ENCODE data around the gene CCT5.

Gene CCT5

DNA sequence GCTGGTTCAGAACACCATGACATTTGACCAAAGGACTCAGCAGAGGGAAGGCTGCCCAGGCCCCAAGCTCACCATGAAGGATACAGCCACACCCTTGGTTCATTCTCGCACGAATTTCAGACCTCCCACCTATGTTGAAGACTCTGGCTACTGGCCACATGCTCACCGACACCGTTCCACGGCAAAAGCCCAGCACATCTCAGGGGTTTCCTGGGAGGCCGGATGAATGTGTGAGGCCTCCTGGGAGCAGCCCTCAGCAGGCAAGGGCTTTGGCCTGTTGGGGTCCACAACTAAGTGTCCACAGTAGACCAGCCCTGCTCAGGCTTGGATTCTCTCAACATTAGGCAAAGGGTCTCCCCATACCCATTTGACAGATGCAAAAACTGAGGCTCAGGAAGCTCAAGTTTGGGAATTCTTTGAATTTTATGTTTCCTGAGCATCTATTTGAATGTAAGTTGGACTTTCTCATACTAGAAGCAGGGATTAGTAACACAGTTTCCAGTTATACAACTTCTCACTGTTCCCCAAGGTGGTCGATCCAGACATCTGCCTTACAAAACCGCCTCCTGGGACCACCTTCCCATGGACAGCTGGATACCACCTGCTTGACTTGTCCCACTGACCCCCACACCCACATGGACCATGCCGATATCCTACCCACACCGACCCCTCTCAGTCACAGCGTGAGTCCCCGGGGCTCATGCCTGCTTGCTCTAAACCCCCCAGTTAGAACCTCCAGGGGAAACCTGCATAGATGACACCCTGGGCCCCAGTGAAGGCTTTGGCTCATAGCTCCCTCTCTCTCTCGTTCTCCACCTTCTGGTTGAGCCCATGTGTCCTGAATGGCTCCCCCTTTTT, 27.9 kb downstream of the CCT5 start:
- DNase-seq (ENCODE audit: low read depth): no peak

DNA sequence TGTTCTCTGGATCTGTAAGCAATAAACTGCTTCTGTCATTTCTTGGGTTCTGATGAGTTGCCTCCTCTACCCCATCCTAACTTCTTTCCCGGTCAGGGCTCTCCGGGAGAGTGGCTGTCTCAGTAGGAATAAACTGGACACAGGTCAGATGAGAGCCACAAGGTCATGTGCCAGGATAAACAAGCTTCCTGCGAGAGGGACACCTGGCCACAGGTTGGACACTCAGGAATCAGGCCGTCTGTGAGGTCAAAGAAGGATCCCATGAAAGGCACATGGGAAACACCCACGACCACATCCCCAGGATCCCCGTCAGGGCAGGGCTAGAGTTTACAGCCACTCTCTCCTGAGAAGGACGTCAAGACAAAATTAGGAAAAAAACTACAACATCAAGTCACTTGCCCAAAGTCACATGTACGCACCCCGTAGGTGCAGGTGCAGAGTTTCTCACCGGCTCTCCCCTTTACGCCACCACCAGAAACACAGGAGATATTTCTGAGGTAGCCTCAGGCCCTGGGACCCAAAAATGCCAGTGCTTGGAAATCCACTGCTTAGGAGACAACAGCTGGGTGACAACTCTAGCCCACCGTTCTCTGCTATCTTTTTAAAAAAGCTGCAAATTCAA, 28.7 kb downstream of the CCT5 start:
- DNase-seq (ENCODE audit: low read depth): no peak

DNA sequence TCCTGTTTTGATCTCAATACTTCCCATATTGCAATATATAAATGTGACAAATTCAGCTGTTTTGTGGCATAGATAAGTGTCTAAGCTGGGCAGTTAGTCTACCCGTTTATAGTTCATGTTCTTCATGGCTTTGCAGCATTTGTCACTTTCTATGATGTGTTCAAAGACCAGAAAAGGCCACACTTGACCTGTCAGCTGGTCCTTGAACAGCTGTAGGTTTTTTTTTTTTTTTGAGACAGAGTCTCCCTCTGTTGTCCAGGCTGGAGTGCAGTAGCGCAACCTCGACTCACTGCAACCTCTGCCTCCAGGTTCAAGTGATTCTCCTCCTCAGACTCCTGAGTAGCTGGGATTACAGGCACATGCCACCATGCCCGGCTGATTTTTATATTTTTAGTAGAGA, 29.2 kb downstream of the CCT5 start:
- no peak for DNase-seq (ENCODE audit: low read depth)

DNA sequence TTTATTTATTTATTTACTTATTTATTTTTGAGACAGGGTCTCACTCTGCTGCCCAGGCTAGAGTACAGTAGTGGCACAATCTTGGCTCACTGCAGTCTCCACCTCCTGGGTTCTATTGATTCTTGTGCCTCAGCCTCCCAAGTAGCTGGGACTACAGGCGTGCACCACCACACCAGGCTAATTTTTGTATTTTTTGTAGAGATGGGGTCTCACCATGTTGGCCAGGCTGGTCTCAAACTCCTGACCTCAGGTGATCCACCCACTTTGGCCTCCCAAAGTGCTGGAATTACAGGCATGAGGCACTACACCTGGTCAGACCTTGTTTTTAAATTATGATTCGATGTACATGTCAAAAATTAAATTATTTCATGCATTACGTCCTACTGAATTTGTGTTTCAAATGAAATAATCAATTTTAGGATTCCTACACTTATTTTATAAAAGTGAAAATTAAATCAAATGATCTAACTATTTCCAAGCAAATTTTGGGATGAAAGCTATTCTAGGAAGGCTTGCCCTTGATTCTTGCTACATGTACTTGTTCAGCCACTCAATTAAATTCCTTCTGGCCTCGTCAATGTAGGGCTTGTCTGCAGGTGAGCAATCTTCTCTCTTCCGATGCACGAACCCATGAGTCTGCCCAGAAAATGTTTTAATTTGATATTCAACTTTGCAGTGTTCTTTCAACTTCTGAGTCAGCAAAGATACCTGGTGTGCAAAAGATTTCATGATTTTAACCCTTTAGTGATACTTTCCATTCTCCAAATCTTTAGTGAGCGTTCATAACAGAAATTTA, 30.0 kb downstream of the CCT5 start:
- no peak for DNase-seq (ENCODE audit: low read depth)

DNA sequence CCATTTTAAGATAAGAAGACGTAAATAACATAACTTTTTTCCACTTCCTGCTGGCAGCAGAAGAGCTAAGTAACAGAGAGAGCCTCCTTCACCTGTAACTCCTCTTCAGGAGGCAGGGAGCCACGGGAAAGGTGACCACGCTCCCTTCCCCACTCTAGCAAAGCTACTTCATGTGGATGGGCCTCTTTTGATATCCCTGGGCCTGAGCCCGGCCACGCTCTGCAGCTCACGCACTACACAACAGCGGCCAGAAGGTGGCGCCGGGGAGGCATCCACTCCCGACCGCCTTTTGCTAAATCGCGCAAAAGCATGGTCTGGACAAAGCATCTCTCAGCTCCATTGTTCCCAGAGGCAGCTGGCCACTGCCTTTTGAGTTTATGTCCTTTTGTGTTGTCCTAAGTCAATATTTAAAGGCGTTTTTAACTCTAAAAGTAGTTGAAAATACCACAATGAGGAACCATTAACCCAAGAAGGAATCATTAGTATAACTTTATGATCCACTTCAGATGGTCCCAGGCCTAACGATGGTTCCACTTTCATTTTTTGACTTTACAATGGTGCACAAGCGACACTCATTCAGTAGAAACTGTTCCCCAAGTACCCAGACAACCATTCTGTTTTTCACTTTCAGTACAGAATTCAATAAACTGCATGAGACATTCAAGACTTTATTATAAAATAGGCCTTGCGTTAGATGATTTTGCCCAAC, 34.0 kb downstream of the CCT5 start:
- DNase-seq (ENCODE audit: low read depth): peak; percentile 81

DNA sequence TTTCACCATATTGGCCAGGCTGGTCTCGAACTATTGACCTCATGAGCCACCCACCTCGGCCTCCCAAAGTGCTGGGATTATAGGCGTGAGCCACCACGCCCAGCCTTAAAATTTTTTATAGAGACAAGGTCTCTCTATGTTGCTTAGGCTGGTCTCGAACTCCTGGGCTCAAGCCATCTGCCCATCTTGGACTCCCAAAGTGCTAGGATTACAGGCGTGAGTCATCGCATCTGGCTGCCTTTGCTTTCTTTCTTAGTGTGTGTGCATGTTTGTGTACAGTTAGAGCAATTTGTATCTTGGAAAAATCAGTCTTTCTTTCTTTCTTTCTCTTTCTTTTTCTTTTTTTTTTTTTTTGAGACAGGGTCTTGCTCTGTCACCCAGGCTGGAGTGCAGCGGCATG, 35.3 kb downstream of the CCT5 start:
- DNase-seq (ENCODE audit: low read depth): peak; percentile 47

DNA sequence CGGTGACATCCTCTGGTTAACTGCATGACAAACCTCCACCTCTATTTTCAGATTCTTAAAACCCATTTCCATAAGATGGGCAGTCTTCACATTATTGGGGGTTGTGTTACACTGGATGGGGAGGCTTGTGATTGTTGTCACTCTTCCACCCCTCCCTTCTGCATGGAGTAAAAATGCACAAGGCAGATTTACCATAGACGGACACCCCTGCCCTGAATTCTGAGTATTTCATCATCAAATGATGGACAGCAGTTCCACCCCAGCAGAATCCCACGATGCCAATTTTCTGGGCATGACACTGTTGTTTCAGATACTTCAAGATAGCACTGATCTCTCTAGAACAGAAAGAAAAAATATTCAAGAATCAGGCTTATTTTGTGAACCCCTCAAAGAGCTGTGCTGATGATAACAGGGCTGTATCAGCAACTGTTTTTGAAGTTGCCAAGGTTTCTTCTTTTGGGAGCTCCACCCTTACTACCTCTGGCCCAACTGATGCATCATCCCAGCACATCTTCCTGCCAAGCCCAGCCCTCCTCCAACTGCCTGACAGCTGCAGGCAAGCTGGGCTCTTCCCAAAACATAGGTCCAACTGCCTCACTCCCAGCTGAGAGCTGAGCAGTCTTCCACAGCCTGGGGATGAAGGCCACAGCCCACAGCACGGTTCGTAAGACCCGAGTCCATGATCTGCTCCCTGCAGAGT, 36.2 kb downstream of the CCT5 start:
- no peak for DNase-seq (ENCODE audit: low read depth)

DNA sequence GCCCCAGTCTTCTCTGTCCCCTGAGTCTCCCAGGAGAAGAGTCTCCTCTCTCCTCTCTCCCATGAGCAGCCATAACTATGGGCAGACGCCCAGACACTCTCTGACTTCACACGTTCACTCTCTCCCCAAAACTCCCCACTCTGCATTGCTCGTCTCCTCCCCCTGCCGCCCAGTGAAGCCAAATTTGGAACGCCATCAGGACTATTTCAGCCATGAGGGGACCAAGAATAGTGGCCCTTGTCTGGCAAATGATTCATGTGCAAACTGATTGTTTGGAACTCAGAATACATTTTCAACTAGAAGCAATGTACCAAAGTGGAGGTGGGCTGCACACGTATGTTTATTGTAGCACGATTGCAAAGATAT, 36.8 kb downstream of the CCT5 start:
- no peak for DNase-seq (ENCODE audit: low read depth)

DNA sequence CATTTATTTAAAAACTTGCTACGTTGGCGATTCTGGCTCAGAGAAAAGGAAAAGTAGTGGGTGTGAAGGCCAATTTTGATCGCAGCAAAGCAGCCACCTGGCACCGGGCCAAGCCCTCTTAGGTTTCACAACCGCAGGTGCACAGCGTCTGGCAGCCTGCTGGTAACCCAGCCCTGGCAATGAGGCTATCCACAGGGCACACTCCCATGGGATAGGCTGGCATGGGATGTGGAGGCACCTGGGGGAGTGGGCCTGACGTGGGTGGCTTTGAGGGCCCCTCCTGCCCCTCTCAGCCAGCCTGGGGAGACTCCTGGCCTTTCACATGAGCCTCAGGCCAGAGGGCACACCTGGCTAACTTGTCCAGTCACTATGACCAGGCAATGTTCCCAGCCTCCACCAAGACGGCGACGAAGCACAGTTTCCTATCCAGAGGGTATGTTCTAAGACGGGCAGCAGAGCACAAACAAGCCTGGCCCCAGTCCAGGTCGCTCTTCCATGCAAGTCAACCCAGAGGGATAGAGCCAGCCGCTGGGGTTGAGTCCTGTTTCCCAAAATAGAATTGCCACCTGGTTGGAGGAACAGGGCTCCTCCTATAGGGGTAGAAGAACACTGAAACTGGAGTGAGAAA, 38.6 kb downstream of the CCT5 start:
- no peak for DNase-seq (ENCODE audit: low read depth)

DNA sequence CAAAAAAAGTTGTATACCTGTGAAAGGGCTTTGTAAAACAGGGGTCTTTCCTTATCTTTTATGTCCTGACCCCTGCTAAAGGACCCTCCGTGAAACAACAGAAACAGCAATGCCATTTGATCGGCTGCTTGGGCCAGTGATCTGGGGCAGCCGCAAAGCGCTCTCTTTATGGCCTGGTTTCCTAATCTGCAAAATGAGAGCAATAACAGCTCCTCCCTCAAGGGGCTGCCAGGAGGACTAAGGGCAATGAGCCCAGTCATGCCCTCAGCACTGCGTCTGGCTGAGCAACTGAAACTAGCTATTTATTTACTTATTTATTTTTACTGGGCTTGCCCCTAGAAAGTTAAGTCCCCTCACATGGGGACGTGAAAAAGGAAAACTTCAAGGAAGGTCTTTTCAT, 39.3 kb downstream of the CCT5 start:
- DNase-seq (ENCODE audit: low read depth): no peak

DNA sequence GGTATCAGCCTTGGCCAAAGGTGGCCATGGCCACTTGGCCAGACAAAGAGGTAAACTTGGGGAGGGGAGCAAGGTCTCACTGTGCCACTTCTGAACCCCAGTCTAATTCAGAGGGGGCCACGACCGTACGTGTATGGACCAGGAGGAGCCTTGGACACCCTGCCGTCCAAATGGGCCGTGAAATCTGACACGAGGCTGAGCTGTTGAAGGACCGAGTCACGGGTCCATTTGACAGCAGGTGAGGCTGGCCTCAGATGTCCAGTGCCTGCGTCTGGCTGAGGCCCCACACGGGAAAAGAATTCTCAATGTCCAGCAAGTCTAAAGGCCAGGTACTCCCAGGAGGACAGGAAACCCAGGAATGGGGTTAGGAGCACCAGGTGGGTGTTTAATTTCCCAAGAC, 39.9 kb downstream of the CCT5 start:
- DNase-seq (ENCODE audit: low read depth): no peak

DNA sequence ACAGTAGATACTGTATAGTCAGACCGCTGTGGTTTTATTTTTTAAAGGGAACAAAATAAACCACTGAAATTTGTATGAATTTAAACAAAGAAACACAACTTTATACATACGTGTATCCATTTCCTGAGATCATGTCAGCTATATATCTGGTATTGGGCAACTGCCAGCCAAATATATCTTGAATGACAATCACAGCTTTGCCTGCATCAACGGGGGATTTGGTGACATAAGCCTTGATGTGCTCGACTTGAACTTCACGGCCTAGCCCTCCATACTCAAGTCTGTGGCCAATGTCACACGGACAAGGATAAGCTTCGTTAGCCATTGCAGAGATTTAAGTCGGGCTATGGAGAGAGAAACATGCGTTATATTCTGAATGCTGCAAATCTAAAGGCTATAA, 40.4 kb downstream of the CCT5 start:
- no peak for DNase-seq (ENCODE audit: low read depth)

DNA sequence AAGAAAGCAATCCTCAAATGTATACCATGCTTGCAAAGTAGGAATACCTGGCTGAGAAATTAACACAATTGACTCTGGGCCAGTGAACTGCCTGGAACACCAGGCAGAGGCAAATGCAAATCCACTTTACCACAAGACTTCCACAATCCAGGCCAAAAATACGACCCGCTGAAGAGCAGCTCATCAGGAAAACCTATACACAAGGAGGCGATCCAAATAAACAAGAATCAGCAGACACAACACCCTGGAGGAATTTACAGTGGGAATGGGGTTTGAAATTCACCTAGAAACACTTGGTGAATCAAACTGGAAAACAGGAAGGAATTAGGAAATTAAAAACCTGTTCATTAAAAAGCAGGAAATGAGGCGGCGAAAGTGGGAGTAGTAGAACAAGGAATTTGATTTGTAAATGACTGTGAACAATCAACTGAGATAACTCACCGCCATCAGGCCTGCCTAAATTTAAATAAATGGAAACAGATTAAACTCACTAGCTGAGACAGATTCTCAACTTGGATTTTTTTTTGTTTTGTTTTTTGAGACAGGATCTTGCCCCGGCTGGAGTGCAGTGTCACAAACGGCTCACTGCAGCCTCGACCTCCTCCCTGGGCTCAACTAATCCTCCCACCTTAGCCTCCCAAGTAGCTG, 41.7 kb downstream of the CCT5 start:
- DNase-seq (ENCODE audit: low read depth): no peak

DNA sequence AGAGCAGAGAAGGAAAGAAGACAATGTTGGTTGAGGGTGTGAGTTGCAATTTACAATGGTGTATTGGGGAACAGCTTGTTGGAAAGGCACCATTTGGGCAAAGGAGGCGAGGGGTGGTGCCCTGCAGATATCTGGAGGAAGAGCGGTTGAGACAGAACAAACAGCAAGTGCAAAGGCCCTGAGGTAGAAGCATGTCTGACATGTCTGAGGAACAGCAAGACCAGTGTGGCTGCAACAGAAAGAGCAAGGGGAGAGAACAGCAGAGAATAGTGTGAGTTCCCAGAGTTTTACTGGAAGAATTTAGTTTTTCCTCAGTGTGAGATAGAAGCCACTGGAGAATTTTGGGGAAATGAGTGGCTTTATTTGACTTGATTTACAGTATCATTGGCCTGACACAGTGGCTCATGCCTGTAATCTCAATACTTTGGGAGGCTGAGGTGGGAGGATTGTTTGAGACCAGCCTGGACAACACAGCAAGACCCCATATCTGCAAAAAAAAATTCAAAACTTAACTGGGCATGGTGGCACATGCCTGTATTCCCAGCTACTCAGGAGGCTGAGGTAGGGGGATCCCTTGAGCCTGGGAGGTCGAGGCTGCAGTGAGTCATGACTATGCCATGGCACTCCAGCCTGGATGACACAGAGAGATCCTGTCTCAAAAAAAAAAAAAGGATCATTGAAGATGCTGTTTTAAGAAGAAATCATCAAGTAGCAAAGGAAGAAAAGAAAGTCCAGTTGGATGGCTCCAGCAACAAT, 44.0 kb downstream of the CCT5 start:
- DNase-seq (ENCODE audit: low read depth): peak; percentile 49

DNA sequence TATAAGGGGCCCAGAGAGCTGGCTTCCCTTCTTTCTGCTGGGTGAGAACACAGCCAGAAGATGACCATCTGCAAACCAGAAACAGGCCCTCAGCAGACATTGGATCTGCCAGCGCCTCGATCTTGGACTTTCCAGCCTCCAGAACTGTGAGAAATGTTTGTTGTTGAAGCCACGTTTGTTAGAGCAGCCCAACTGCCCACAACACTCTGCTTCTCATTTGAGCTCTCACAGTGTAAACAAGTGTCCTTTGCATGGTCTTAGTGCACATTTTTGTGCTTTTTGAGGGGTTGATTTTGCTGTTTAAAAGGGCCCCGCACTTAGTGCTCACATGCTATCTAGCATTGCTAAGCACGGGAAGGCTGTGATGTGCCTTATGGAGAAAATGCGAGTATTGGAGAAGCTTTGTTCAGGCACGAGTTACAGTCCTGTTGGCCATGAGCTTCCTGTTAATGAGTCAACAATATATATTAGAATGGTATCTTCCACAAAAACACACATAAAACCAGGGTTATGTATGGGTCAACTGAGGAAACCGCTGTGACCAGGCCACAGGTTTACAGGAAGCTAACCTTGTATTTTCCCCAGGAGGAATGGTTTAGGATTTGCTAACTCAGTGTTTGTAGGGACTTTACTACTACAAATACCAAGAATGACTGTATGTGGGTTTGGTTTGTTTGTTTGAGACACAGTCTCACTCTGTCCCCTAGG, 45.7 kb downstream of the CCT5 start:
- DNase-seq (ENCODE audit: low read depth): peak; percentile 49

DNA sequence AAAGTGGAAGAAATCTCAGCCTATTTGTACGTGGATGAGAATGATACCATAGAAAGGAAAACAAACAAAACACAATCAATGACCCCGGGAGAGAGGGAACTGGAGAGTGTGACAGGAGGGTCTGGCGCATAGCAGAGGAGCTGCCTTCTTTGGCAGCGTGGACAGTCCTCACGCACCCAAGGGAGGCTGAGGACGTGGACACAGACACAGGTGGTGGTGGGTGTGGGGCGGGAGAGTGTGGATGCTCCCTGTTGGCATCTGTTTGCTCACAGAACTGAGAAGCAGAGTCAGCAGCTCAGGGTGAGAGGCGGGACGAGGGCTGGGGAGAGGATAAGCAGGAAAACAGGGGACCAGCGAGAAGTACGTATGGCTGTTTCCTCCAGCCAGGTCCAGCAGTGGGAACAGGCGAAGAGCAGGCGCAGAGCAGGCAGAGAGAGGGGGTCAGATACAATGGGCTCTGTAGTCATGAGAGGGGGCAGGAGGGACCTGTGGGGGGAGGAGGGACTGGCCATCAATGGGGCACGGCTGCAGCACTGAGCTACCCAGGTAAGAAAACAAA, 47.6 kb downstream of the CCT5 start:
- DNase-seq (ENCODE audit: low read depth): no peak

DNA sequence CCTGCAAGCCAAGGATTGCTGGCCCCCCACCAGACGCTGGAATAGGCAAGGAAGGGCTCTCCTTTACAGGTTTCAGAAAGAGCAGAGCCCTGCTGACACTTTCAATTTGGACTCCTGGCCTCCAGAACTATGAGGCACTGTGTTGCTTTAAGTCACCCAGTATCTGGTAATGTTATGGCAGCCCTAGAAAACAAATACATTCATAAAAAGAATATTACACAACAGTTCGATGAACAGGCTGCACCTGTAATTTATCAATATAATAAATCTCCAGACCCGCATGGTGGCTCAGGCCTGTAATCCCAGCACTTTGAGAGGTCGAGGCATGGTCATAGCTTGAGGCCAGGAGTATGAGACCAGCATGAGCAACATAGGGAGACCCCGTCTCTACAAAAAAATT, 50.2 kb downstream of the CCT5 start:
- DNase-seq (ENCODE audit: low read depth): no peak

DNA sequence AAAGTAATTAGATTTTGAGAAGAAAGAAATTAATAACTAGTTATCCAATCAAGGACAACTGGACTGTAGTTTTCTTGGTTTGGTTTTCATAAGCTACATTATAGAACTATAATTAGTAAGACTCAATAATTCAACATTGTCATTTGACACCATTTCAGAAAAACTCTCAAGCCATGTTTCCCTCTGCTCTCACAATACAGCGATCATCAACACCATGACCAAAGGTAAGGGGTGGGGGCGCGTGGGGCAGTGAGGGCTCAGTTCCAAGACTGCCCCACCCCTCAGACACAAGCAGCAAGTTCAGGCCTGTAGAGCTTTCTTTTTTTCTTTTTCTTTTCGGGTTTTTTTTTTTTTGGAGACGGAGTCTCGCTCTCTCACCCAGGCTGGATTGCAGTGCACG, 51.2 kb downstream of the CCT5 start:
- no peak for DNase-seq (ENCODE audit: low read depth)

All from ELR (cell line).